ENCODE data around the gene CST4. TPM values are rescaled to one million over a fixed set of nuclear protein-coding genes. Genes with fewer than 3 reads are reported as not detected.
"Not testable (repeated sequence)": the region's sequence is repeated elsewhere in the genome, so short reads cannot be mapped to it uniquely, and the experiment has no call there.

The CST4 gene
- total and polyA plus RNA-seq, 5 donors, result not detected

DNA sequence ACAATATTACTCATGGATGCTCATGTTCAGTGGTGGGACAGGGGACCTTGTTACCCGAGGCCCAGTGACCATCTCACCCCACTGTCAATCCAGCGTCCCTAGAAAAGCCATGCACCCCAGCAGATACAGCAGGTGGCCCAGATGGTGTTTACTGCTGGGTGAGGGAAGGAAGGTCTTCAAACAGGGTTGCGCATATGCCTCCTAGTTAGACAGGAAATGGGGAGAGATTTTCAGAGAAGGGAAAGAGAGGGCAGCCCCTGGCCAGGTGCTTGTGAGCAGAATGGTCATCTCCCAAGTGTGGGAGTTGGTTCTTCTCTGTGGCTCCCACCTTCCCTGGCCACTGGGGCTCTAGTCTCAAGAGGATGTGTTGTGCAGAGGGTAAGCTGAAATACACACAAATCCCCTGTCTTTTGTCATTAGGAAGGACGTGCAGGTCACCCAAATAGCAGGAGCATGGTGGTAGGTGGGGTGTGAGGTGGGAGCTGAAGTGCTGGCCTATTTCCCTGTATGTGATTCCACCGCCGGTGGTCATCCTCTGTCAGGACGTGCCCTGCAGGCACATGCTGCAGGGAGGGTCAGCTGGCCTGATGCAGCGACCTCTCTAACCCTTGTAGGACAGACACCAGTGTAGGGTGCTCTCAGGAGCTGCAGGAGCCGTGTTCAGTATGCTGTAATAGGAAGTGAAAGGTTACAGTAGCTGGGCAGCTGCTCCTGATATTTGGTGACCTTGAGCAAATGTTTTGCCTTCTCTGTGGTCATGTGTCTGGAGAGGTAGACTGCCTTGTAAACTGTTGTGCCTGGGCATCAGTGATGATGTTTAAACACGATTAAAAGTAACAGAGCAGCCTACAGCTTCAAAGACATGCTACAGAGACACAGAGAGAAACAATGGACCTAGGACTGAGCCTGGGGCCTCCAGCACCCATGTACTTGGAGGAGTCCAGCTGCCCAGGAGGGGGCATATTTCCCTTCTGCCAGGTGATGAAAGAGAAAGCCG, 47.9 kb downstream of the CST4 start:
- no peaks in the 10 kb centered on the region for H3K9me3 ChIP-seq (ENCODE audit: control insufficient read depth, low read length)
- 75% methylated on average over 11 of the region's 11 CpGs for WGBS
- ATAC-seq (no peak), DNase-seq (no peak)
- intact Hi-C loops (cut with DNase I), result no loop called here
- H3K27me3 ChIP-seq (ENCODE audit: control insufficient read depth, insufficient read depth), result no peaks in the 10 kb centered on the region
- H3K4me3 ChIP-seq (ENCODE audit: low read length), result no peak overlapping the region
- no peak overlapping the region for H3K27ac ChIP-seq (ENCODE audit: low read length)
- H3K4me1 ChIP-seq (ENCODE audit: control insufficient read depth, insufficient read depth, low read length), result peaks cover 3% of the 10 kb centered on the region

GRCh38 chr20:23640018-23640601, 48.7 kb downstream of the CST4 start:
- Histone ChIP-seq H3K4me3 (ENCODE audit: low read length) (no peak overlapping the region), H3K4me1 (ENCODE audit: control insufficient read depth, insufficient read depth, low read length) (peaks cover 3% of the 10 kb centered on the region), H3K27me3 (ENCODE audit: control insufficient read depth, insufficient read depth) (no peaks in the 10 kb centered on the region), H3K27ac (ENCODE audit: low read length) (no peak overlapping the region), H3K9me3 (ENCODE audit: control insufficient read depth, low read length) (no peaks in the 10 kb centered on the region)
- peak in 1 of 3 donors; percentile 25 for DNase-seq
- no peak for ATAC-seq
- 84% methylated on average over 8 of the region's 8 CpGs for WGBS
- intact Hi-C loops (cut with DNase I), result no loop called here

- no peaks in the 10 kb centered on the region for H3K27me3 ChIP-seq (ENCODE audit: control insufficient read depth, insufficient read depth)
- DNase-seq (peak in 1 of 3 donors; percentile 50), ATAC-seq (no peak)
- H3K4me1 ChIP-seq (ENCODE audit: control insufficient read depth, insufficient read depth, low read length), result peaks cover 6% of the 10 kb centered on the region
- intact Hi-C loops (cut with DNase I), result no loop called here
- no peak overlapping the region for H3K27ac ChIP-seq (ENCODE audit: low read length)
- no peak overlapping the region for H3K4me3 ChIP-seq (ENCODE audit: low read length)
- H3K9me3 ChIP-seq (ENCODE audit: control insufficient read depth, low read length), result no peaks in the 10 kb centered on the region
- 80% methylated on average over 8 of the region's 8 CpGs for WGBS
Measured at GRCh38 chr20:23639490-23639958, 49.3 kb downstream of the CST4 start.

DNA sequence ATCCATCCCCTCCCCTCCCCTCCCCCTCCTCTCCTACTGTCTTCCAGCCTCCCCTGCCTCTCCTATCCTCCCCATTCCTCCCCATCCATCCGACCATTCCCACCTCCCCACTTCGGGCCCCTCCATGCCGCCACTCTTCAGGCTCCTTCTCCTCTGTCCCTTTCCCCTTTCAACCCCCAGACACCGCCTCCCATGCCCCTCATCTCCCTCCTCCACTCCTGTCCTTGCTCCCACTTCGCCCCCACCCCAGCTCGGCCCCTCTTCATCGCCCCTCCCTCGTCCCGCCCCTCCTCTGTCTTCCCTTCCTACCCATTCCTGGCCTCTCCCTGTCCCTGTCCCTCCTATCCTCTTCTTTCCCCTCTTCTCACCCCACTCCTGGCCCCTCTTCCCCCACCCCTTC, 50.5 kb downstream of the CST4 start:
- Histone ChIP-seq H3K4me1 (ENCODE audit: control insufficient read depth, insufficient read depth, low read length) (peaks cover 6% of the 10 kb centered on the region), H3K27me3 (ENCODE audit: control insufficient read depth, insufficient read depth) (no peaks in the 10 kb centered on the region), H3K9me3 (ENCODE audit: control insufficient read depth, low read length) (no peaks in the 10 kb centered on the region), H3K4me3 (ENCODE audit: low read length) (no peak overlapping the region), H3K27ac (ENCODE audit: low read length) (no peak overlapping the region)
- intact Hi-C loops (cut with DNase I), result no loop called here
- DNase-seq (peak in 1 of 3 donors; percentile 47), ATAC-seq (no peak)
- WGBS, result 67% methylated on average over 9 of the region's 9 CpGs

DNA sequence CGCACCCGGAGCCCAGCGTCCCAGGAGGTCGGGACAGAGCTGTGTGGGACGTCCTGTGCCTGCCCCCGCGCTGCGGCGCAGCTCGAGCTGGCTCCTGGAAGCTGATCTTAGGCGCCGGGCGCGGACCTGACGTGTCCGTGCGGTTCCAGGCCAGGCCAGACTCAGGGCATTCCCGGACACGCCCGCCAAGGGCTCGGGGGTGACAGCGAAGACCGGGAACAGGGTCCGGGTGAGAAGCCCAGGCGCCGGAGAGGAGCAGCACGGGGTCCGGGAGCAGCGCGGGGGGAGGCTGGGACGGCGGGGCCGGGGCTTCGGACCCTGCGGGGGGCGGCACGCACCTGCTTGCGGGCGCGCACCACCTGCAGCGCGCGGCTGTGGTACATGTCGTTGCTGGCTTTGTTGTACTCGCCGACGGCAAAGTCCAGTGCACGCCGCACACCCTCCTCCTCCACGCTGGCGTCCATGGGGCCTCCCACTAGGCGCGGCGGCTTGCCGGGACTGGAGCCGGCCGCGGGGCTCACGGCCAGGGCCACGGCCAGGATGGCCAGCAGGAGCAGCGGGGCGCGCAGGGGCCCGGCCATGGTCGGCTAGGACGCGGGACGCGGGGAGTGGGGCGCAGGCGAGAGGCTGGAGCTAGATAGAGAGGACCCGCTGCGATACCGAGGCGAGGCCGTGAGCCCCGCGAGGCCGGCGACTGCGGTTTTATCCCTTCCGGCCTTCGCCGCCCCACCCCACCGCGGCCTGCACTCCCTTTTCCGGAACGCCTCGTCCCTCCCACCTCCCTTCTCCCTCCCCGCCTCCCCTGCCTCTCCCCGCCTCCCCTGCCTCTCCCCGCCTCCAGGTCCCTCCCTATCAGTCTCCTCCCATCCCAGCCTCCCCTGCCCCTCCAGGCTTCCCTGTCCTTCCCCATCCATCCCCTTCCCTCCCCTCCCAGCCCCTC, 51.3 kb downstream of the CST4 start, which contains the start of gene CST3:
CST3 (minus strand) TSS at position 674 of the 940 bp plus-strand sequence; CDS start at position 581, 93 bp downstream.
- no peaks in the 10 kb centered on the region for H3K9me3 ChIP-seq (ENCODE audit: control insufficient read depth, low read length)
- DNase-seq (peak; percentile 93 to 97 (median 97)), ATAC-seq (peak; percentile 91 to 92)
- peak within 1 kb of the TSS; percentile 98 for H3K27ac ChIP-seq (ENCODE audit: low read length)
- no peaks in the 10 kb centered on the region for H3K27me3 ChIP-seq (ENCODE audit: control insufficient read depth, insufficient read depth)
- peak within 1 kb of the TSS; percentile 76 for H3K4me3 ChIP-seq (ENCODE audit: low read length)
- intact Hi-C loops (cut with DNase I), result no loop called here
- H3K4me1 ChIP-seq (ENCODE audit: control insufficient read depth, insufficient read depth, low read length), result peaks cover 6% of the 10 kb centered on the region
- WGBS, result under 1% methylated on average over 90 of the region's 92 CpGs

DNA sequence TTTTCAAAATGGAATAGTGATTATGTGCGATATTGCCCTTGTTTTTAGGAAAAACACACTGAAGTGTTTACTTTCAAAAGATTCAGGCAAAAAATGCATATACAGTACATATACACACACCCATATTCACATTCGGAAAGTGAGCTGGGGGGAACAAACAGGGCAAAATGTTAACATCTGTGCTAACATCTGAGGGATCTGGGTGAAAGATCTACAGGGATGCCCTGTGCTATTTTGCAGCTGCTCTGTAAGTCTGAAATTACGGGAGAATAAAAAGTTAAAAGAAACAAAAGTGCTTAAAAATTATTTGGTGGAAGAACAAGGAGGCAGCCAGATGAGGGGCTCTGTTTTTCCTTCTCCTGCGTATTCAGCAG, 51.9 kb downstream of the CST4 start:
- H3K9me3 ChIP-seq (ENCODE audit: control insufficient read depth, low read length), result no peaks in the 10 kb centered on the region
- peaks cover 6% of the 10 kb centered on the region for H3K4me1 ChIP-seq (ENCODE audit: control insufficient read depth, insufficient read depth, low read length)
- H3K27ac ChIP-seq (ENCODE audit: low read length), result peak overlapping the region; percentile 98
- no peaks in the 10 kb centered on the region for H3K27me3 ChIP-seq (ENCODE audit: control insufficient read depth, insufficient read depth)
- 32% methylated on average over 4 of the region's 4 CpGs for WGBS
- peak overlapping the region; percentile 76 for H3K4me3 ChIP-seq (ENCODE audit: low read length)
- DNase-seq (no peak), ATAC-seq (no peak)
- intact Hi-C loops (cut with DNase I), result no loop called here

- ATAC-seq (no peak), DNase-seq (peak in 1 of 3 donors; percentile 55)
- Histone ChIP-seq H3K27ac (ENCODE audit: low read length) (peak overlapping the region; percentile 26), H3K4me3 (ENCODE audit: low read length) (peak overlapping the region; percentile 76), H3K27me3 (ENCODE audit: control insufficient read depth, insufficient read depth) (no peaks in the 10 kb centered on the region), H3K4me1 (ENCODE audit: control insufficient read depth, insufficient read depth, low read length) (peaks cover 6% of the 10 kb centered on the region), H3K9me3 (ENCODE audit: control insufficient read depth, low read length) (no peaks in the 10 kb centered on the region)
- intact Hi-C loops (cut with DNase I), result no loop called here
- 65% methylated on average over 19 of the region's 19 CpGs for WGBS
Measured at GRCh38 chr20:23636182-23636907, 52.5 kb downstream of the CST4 start.

DNA sequence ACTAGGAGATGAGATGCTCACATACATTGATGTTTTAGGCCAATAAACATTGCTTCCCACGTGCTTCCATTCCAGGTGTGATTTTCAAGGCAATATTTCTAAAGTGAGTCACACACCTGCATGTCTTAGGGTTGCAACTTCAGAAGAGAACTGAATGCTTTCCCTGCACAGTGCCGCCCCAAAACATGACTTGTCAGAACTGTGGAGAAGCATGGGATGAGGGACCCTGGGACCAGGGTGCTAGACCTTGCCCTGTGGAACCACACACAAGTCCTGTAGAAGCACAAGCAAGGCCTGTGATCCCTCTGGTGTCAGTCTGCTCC, 53.1 kb downstream of the CST4 start:
- 86% methylated on average over 1 of the region's 2 CpGs for WGBS
- H3K9me3 ChIP-seq (ENCODE audit: control insufficient read depth, low read length); H3K4me3 ChIP-seq (ENCODE audit: low read length); H3K27me3 ChIP-seq (ENCODE audit: control insufficient read depth, insufficient read depth); DNase-seq; intact Hi-C loops (cut with DNase I); ATAC-seq; H3K4me1 ChIP-seq (ENCODE audit: control insufficient read depth, insufficient read depth, low read length): not testable (repeated sequence)
- H3K27ac ChIP-seq (ENCODE audit: low read length), result peak overlapping the region; percentile 26
